HFFc6 (cell line): ENCODE measurements around the gene TGFBR1. TPM values are rescaled to one million over a fixed set of nuclear protein-coding genes. Genes with fewer than 3 reads are reported as not detected.

Source experiments
- DNase-seq: peaks from one replicate; pipeline ENCODE4 v3.0.0-alpha.2; 2018
- H3K27ac Mint-ChIP-seq: 2 replicates; pipeline ENCODE4 v1.8.0; 2020; ENCODE audit warnings: mild to moderate bottlenecking, mixed read lengths
- H3K27me3 Mint-ChIP-seq: 2 replicates; pipeline ENCODE4 v1.8.0; 2021; ENCODE audit warnings: mild to moderate bottlenecking, moderate library complexity, mixed read lengths; ENCODE audit not compliant: insufficient read depth
- H3K36me3 Mint-ChIP-seq: 2 replicates; pipeline ENCODE4 v1.8.0; 2021; ENCODE audit warnings: low read depth, mixed read lengths
- H3K4me1 Mint-ChIP-seq: 2 replicates; pipeline ENCODE4 v1.8.0; 2020; ENCODE audit warnings: low read depth, mixed read lengths
- H3K4me3 Mint-ChIP-seq: 2 replicates; pipeline ENCODE4 v1.8.0; 2020; ENCODE audit warnings: mild to moderate bottlenecking, moderate library complexity, mixed read lengths
- H3K9me3 Mint-ChIP-seq: 2 replicates; pipeline ENCODE4 v1.8.0; 2020; ENCODE audit warnings: mild to moderate bottlenecking, mixed read lengths
- CTCF ChIP-seq: fragments of 200-600 bp; sonication (generic); IDR thresholded peaks from 2 replicates; pipeline ENCODE4 v1.5.0; 2021; ENCODE audit warnings: antibody characterized with exemption, mild to moderate bottlenecking
- total RNA-seq, 6 experiments: library from RNA; stranded (reverse); fragmentation: NEBNext Ultra II Directional; extraction: Animal tissue kit (Norgen Biotek cat#: 25700); gene quantifications; 2 replicates in 1 of 6; 3 replicates in 5 of 6; pipeline ENCODE4 v1.2.3, GENCODE V29; 2021

The TGFBR1 gene
- total RNA-seq, 6 experiments from 2014 or later: 28.8 to 39.1 (median 32.7) TPM

DNA sequence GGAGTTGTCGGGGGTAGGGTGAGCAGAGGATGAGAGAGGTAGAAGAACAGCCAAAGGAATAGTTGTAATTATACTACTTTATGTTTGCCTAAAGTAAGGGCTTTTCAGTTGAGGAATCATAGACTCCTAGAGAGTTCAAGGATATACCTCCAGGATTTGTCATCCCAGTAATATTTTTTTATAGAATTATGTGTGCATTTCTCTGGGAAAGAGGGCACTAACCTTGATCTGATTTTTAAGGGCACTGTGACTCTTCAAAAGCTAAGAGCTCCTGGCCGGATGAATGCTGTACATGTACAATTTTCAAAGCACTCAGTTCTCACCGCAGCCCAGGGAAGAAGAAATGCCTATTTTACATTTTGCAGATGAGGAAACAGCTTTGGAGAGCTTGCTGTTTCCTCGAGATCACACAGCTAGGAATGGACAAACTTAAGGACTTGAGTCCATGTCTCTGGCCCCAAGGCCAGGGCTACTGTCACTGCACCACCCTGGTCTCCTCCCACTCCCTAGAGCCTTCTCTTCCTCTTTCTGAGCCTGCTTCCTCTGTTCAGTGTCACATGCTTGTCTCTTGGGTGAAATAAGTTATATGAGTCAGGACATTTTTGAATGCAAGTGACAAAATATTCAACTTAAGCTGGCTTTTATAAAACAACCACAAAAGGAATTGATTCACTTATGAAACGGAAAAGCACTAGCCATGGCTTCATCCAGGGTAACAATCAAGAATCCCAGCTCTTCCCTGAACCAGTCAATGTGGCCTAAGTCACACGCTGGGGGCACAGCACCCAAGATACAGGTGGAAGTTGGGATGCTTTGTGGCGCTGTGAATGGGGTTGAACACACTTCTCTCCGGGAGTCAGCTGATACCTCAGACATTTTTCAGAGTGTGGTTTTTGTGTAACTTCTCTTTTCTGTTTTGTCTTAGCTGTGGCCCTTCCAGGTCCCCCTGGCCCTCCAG is 45.7 kb upstream of the TGFBR1 start:
- H3K36me3 Mint-ChIP-seq: peaks cover 5% of the 10 kb centered on the region; the same call in 1 of the 2 replicates
- peaks cover 58% of the 10 kb centered on the region for H3K4me1 Mint-ChIP-seq
- TF ChIP-seq CTCF: no peak
- peaks cover 13% of the 10 kb centered on the region for H3K9me3 Mint-ChIP-seq
- peak overlapping the region; percentile 35 for H3K4me3 Mint-ChIP-seq
- H3K27me3 Mint-ChIP-seq: peaks cover 6% of the 10 kb centered on the region
- peak overlapping the region; percentile 85 for H3K27ac Mint-ChIP-seq
- peak; percentile 10 for DNase-seq

- H3K27ac Mint-ChIP-seq: no peak overlapping the region
- peaks cover 48% of the 10 kb centered on the region for H3K4me1 Mint-ChIP-seq
- H3K9me3 Mint-ChIP-seq: peaks cover 9% of the 10 kb centered on the region
- TF ChIP-seq CTCF: no peak
- H3K36me3 Mint-ChIP-seq: peaks cover 5% of the 10 kb centered on the region; the same call in 1 of the 2 replicates
- H3K27me3 Mint-ChIP-seq: peaks cover 8% of the 10 kb centered on the region
- DNase-seq: no peak
- no peak overlapping the region for H3K4me3 Mint-ChIP-seq
These were observed 44.3 kb upstream of the TGFBR1 start for GRCh38 chr9:99060621-99061020.

DNA sequence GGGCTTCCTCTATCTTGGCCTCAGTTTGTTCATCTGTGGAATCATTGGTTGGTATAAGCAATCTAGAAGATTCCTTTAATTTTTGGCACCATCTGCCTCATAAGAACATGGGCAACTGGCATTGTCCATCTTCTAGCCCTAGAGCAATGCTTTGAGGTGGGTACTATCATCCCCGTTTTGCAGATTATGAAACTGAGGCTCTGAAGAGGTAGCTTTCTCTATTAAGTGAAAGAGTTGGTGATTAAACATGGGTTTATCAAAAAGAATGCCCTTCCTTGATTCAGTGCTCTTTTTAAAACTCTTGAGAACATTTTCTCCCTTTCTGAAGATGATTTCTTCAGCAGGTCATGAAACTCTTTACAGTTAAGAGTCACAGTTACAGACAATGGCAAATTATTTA is 42.4 kb upstream of the TGFBR1 start:
- no peak overlapping the region for H3K4me3 Mint-ChIP-seq

GRCh38 chr9:99063522-99063921 is 41.4 kb upstream of the TGFBR1 start:
- H3K27ac Mint-ChIP-seq: no peak overlapping the region

More for the DNA sequence above, 42.4 kb upstream of the TGFBR1 start:
- no peak overlapping the region for H3K27ac Mint-ChIP-seq
- peaks cover 44% of the 10 kb centered on the region for H3K4me1 Mint-ChIP-seq
- TF ChIP-seq CTCF: no peak
- no peaks in the 10 kb centered on the region for H3K36me3 Mint-ChIP-seq
- H3K27me3 Mint-ChIP-seq: peaks cover 8% of the 10 kb centered on the region
- no peaks in the 10 kb centered on the region for H3K9me3 Mint-ChIP-seq
- no peak for DNase-seq

GRCh38 chr9:99066571-99066970 is 38.3 kb upstream of the TGFBR1 start:
- Mint-ChIP-seq H3K9me3 (no peaks in the 10 kb centered on the region), H3K4me1 (peaks cover 35% of the 10 kb centered on the region), H3K27me3 (peaks cover 8% of the 10 kb centered on the region), H3K4me3 (no peak overlapping the region), H3K36me3 (no peaks in the 10 kb centered on the region), H3K27ac (no peak overlapping the region)
- no peak for DNase-seq
- TF ChIP-seq CTCF: no peak

More at GRCh38 chr9:99063522-99063921, 41.4 kb upstream of the TGFBR1 start:
- Mint-ChIP-seq H3K36me3 (no peaks in the 10 kb centered on the region), H3K27me3 (peaks cover 8% of the 10 kb centered on the region), H3K4me1 (peaks cover 35% of the 10 kb centered on the region), H3K4me3 (no peak overlapping the region), H3K9me3 (no peaks in the 10 kb centered on the region)
- no peak for TF ChIP-seq CTCF
- DNase-seq: no peak
